CD4-positive, alpha-beta T cell (primary cell): ENCODE data around the gene GLDC. TPM values are rescaled to one million over a fixed set of nuclear protein-coding genes. Genes with fewer than 3 reads are reported as not detected.

Experiments used
- ATAC-seq: fragments of 200-7000 bp; cut with Tn5 transposase; one replicate; pipeline ENCODE4 v1.10.0; 2022; ENCODE audit warnings: mild to moderate bottlenecking; ENCODE audit not compliant: poor library complexity
- CTCF ChIA-PET: fragments of 350-600 bp; sonication (Branson Sonifier 250); formaldehyde crosslinking; loops from one replicate; lab custom pipeline; 2021; ENCODE audit warnings: antibody characterized with exemption, inconsistent platforms; lab: Charles Lee
- POLR2A ChIA-PET: fragments of 350-600 bp; sonication (Branson Sonifier 250); formaldehyde crosslinking; loops from one replicate; lab custom pipeline; 2021; ENCODE audit warnings: antibody characterized with exemption, inconsistent platforms; lab: Charles Lee
- DNase-seq, 14 experiments: peaks; one replicate each; pipeline ENCODE4 v3.0.0-alpha.2; 2013 to 2020; ENCODE audit warnings: mixed read lengths in 2 of 14
- H3K27ac ChIP-seq, 2 donors: one replicate each; pipeline versions ENCODE4 v1.5.1 to v1.7.0; 2013; ENCODE audit warnings: low read length in 2 of 2, low read depth in 1 of 2, mild to moderate bottlenecking in 1 of 2
- H3K27me3 ChIP-seq, 2 experiments: 1 replicate in 1 of 2; 2 replicates in 1 of 2; pipeline versions ENCODE4 v1.6.1 to v1.7.0; 2013; ENCODE audit warnings: low read length in 2 of 2, control low read depth in 1 of 2, mild to moderate bottlenecking in 1 of 2, moderate library complexity in 1 of 2; ENCODE audit not compliant: insufficient read depth in 2 of 2, control insufficient read depth in 1 of 2
- H3K36me3 ChIP-seq: one replicate; pipeline ENCODE4 v1.6.1; 2013; ENCODE audit warnings: low read length, control low read depth; ENCODE audit not compliant: insufficient read depth
- H3K4me1 ChIP-seq: one replicate; pipeline ENCODE4 v1.6.1; 2013; ENCODE audit warnings: low read length, control low read depth; ENCODE audit not compliant: insufficient read depth
- H3K4me3 ChIP-seq: one replicate; pipeline ENCODE4 v1.5.1; 2013; ENCODE audit warnings: mild to moderate bottlenecking, low read length, moderate library complexity
- H3K9me3 ChIP-seq, 2 experiments: 1 replicate in 1 of 2; 2 replicates in 1 of 2; pipeline versions ENCODE4 v1.6.1 to v1.7.0; 2013; ENCODE audit warnings: low read length in 2 of 2, mild to moderate bottlenecking in 2 of 2, control low read depth in 1 of 2, moderate library complexity in 1 of 2; ENCODE audit not compliant: control insufficient read depth in 1 of 2, insufficient read depth in 1 of 2
- H3K27ac Mint-ChIP-seq: one replicate; pipeline ENCODE4 v1.8.0; 2020; ENCODE audit warnings: mixed read lengths
- H3K27me3 Mint-ChIP-seq: one replicate; pipeline ENCODE4 v1.8.0; 2021; ENCODE audit warnings: mixed read lengths
- H3K36me3 Mint-ChIP-seq: one replicate; pipeline ENCODE4 v1.8.0; 2021; ENCODE audit warnings: low read depth, mixed read lengths
- H3K4me1 Mint-ChIP-seq: one replicate; pipeline ENCODE4 v1.8.0; 2021; ENCODE audit warnings: low read depth, mixed read lengths
- H3K4me3 Mint-ChIP-seq: one replicate; pipeline ENCODE4 v1.8.0; 2020; ENCODE audit warnings: mild to moderate bottlenecking, mixed read lengths
- H3K9me3 Mint-ChIP-seq: one replicate; pipeline ENCODE4 v1.8.0; 2020; ENCODE audit warnings: mixed read lengths
- CTCF ChIP-seq: fragments of 200-600 bp; IDR thresholded peaks from one replicate; pipeline ENCODE4 v1.8.0; 2022; ENCODE audit warnings: antibody characterized with exemption, mild to moderate bottlenecking
- intact Hi-C, 2 experiments: fragments of 100-400 bp; cut with DNase I in 1 of 2; cut with micrococcal nuclease in 1 of 2; formaldehyde crosslinking; loops; one replicate each; pipeline versions ENCODE4 v1.15.1 to v1.9.0; 2023 to 2025; cut with DNase I, micrococcal nuclease
- total RNA-seq, 174 experiments: library from RNA in 2 of 174; stranded (reverse) in 2 of 174; gene quantifications; one replicate each; pipeline ENCODE4 v1.2.3 and lab custom pipeline; 2021 to 2026

GLDC gene
- total RNA-seq, 2 experiments from 2014 or later: not detected

GRCh38 chr9:6634444-6634843, 11.1 kb downstream of the GLDC start:
- Mint-ChIP-seq H3K4me1 (no peaks in the 10 kb centered on the region), H3K27me3 (peaks cover 23% of the 10 kb centered on the region), H3K36me3 (no peaks in the 10 kb centered on the region), H3K4me3 (no peak overlapping the region), H3K9me3 (no peaks in the 10 kb centered on the region), H3K27ac (no peak overlapping the region)
- TF ChIP-seq CTCF: no peak
- Histone ChIP-seq H3K36me3 (no peaks in the 10 kb centered on the region), H3K27me3 (peaks cover 0 to 7% of the 10 kb centered on the region in 2 experiments), H3K9me3 (no peaks in the 10 kb centered on the region), H3K27ac (no peak overlapping the region), H3K4me3 (no peak overlapping the region), H3K4me1 (no peaks in the 10 kb centered on the region)
- no peak for DNase-seq
- no peak for ATAC-seq
- POLR2A ChIA-PET: no interaction called here
- intact Hi-C loops: no loop called here
- CTCF ChIA-PET: no interaction called here

DNA sequence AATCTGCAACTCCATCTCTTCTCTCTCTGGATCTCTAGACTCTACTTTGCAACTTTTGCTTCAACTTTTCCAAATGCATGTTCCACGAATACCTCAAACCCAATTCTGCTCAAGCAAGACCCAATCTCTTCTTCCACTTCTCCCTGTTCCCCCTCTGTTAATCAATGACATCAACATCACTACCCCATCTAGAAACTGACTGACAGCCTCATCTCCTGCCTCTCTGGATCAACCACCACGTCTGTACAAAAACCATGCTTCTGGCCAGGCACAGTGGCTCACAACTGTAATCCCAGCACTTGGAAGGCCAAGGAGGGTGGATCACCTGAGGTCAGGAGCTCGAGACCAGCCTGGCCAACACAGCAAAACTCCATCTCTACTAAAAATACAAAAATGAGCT, 12.2 kb downstream of the GLDC start:
- ATAC-seq: no peak
- CTCF ChIA-PET: no interaction called here

DNA sequence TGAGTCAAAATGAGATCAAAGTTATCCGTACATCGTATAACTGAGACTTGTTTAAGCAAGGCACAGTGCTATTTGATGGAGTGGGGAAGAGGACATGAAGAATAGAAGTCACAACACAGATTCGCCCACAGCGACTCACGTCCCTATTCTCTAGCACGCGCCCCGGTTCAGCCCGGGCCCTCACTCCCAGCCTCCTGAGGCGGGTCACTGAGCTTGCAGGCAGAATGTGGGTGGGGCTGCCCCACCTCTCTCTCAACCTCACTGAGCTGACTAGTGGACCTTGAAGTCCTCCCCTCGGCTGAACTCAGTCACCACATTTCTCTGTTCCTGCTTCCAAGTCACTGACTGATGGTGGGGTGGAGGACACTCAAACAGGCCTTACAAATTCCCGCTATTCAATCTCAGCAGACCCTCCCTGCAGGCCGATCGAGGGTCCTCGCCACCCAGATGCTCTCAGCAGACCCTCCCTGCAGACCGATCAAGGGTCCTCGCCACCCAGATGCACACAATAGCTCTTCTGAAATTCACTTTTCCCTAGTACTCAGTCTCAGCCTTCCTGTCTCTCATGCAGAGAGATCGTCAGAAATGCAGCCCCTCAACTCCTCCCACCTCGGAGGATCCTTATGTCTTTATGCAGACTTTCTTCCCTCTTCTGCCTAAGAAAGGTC, 12.9 kb downstream of the GLDC start:
- ATAC-seq (no peak), DNase-seq (no peak)
- Histone ChIP-seq H3K27me3 (peaks cover 0 to 15% of the 10 kb centered on the region in 2 experiments), H3K9me3 (no peaks in the 10 kb centered on the region), H3K4me1 (no peaks in the 10 kb centered on the region), H3K27ac (no peak overlapping the region), H3K36me3 (no peaks in the 10 kb centered on the region), H3K4me3 (no peak overlapping the region)
- no peaks in the 10 kb centered on the region for H3K9me3 Mint-ChIP-seq
- CTCF ChIA-PET: no interaction called here
- intact Hi-C loops: no loop called here
- H3K4me3 Mint-ChIP-seq: no peak overlapping the region
- H3K4me1 Mint-ChIP-seq: no peaks in the 10 kb centered on the region
- TF ChIP-seq CTCF: no peak
- no peak overlapping the region for H3K27ac Mint-ChIP-seq
- POLR2A ChIA-PET: no interaction called here
- H3K36me3 Mint-ChIP-seq: no peaks in the 10 kb centered on the region
- H3K27me3 Mint-ChIP-seq: peaks cover 6% of the 10 kb centered on the region

More for the DNA sequence above, 12.2 kb downstream of the GLDC start:
- no peak for DNase-seq
- no peak overlapping the region for H3K27ac ChIP-seq
- no peak overlapping the region for H3K4me3 ChIP-seq
- H3K36me3 Mint-ChIP-seq: no peaks in the 10 kb centered on the region
- H3K27ac Mint-ChIP-seq: no peak overlapping the region
- no peak for TF ChIP-seq CTCF
- no peaks in the 10 kb centered on the region for H3K9me3 ChIP-seq
- POLR2A ChIA-PET: no interaction called here
- H3K4me3 Mint-ChIP-seq: no peak overlapping the region
- no peaks in the 10 kb centered on the region for H3K4me1 Mint-ChIP-seq
- peaks cover 0 to 9% of the 10 kb centered on the region in 2 experiments for H3K27me3 ChIP-seq
- intact Hi-C loops: no loop called here
- no peaks in the 10 kb centered on the region for H3K9me3 Mint-ChIP-seq
- peaks cover 12% of the 10 kb centered on the region for H3K27me3 Mint-ChIP-seq
- no peaks in the 10 kb centered on the region for H3K36me3 ChIP-seq
- no peaks in the 10 kb centered on the region for H3K4me1 ChIP-seq
